NCI-H82 treated with DMSO at 0.1 percent for 48 hours (cell line): Measurements from ENCODE around the gene ALDH4A1.

ENCODE experiments used
- DNase-seq: peaks from one replicate; lab custom pipeline; 2025; ENCODE audit not compliant: unreplicated experiment; lab: John Stamatoyannopoulos, UW

The ALDH4A1 gene

GRCh38 chr1:18902523-18903290, at the start of gene ALDH4A1:
TSS of gene ALDH4A1 (minus strand) at chr1:18902555. CDS start at chr1:18902523, 32 bp downstream.
- DNase-seq, result peak; percentile 98

- DNase-seq, result no peak
Measured at GRCh38 chr1:18951818-18952391, 49.5 kb upstream of the ALDH4A1 start.

- DNase-seq, result no peak
Measured at GRCh38 chr1:18951416-18951815, 49.1 kb upstream of the ALDH4A1 start.

- no peak for DNase-seq
Measured at GRCh38 chr1:18950401-18951026, 48.2 kb upstream of the ALDH4A1 start.

- no peak for DNase-seq
Measured at GRCh38 chr1:18949686-18950400, 47.5 kb upstream of the ALDH4A1 start.

GRCh38 chr1:18948913-18949685, 46.7 kb upstream of the ALDH4A1 start:
- DNase-seq, result no peak

- no peak for DNase-seq
Measured at GRCh38 chr1:18948048-18948912, 45.9 kb upstream of the ALDH4A1 start.

- no peak for DNase-seq
Measured at GRCh38 chr1:18947570-18947969, 45.2 kb upstream of the ALDH4A1 start.

GRCh38 chr1:18946550-18947381, 44.4 kb upstream of the ALDH4A1 start:
- DNase-seq, result no peak

- peak; percentile 95 for DNase-seq
Measured at GRCh38 chr1:18945401-18945849, 43.1 kb upstream of the ALDH4A1 start.

GRCh38 chr1:18944810-18945209, 42.5 kb upstream of the ALDH4A1 start:
- DNase-seq, result no peak

- no peak for DNase-seq
Measured at GRCh38 chr1:18943914-18944572, 41.7 kb upstream of the ALDH4A1 start.

GRCh38 chr1:18943162-18943561, 40.8 kb upstream of the ALDH4A1 start:
- DNase-seq, result no peak

GRCh38 chr1:18942340-18942739, 40.0 kb upstream of the ALDH4A1 start:
- DNase-seq, result no peak

GRCh38 chr1:18941221-18942141, 39.1 kb upstream of the ALDH4A1 start:
- no peak for DNase-seq

GRCh38 chr1:18940303-18941020, 38.1 kb upstream of the ALDH4A1 start:
- no peak for DNase-seq
